PC-3 (cell line): ENCODE data around the gene NPSR1. TPM values are rescaled to one million over a fixed set of nuclear protein-coding genes. Genes with fewer than 3 reads are reported as not detected.

Source experiments
- ATAC-seq: fragments of 200-7000 bp; cut with Tn5 transposase; 2 replicates; pipeline ENCODE4 v1.9.1; 2020; ENCODE audit warnings: mild to moderate bottlenecking, moderate library complexity
- BruUV-seq: library from RNA; stranded (reverse); fragments of 400-500 nt; replicated peaks from 2 replicates; lab custom pipeline; 2021; lab: Mats Ljungman, UMichigan
- CTCF ChIA-PET: fragments of 300-600 bp; sonication (Branson Sonifier 250); formaldehyde crosslinking; loops from one replicate; lab custom pipeline; 2022; ENCODE audit warnings: antibody characterized with exemption; lab: Charles Lee
- POLR2A ChIA-PET: fragments of 300-600 bp; sonication (Branson Sonifier 250); formaldehyde crosslinking; loops from one replicate; lab custom pipeline; 2022; ENCODE audit warnings: antibody characterized with exemption; ENCODE audit not compliant: unreplicated experiment; lab: Charles Lee
- DNase-seq: peaks from one replicate; pipeline ENCODE4 v3.0.0-alpha.2; 2015
- H2AFZ ChIP-seq: fragments of 300-600 bp; sonication (generic); 2 replicates; pipeline ENCODE4 v1.6.0; 2016; ENCODE audit warnings: antibody characterized with exemption, low read length
- H3F3A ChIP-seq: fragments of 300-600 bp; sonication (generic); one replicate; pipeline ENCODE4 v1.6.0; 2017; ENCODE audit warnings: antibody characterized with exemption, low read length, control low read depth, mild to moderate bottlenecking; ENCODE audit not compliant: unreplicated experiment
- H3K27ac ChIP-seq: fragments of 300-600 bp; sonication (generic); 2 replicates; pipeline ENCODE4 v1.5.1; 2016; ENCODE audit warnings: mild to moderate bottlenecking, low read length
- H3K27me3 ChIP-seq: fragments of 300-600 bp; sonication (generic); 2 replicates; pipeline ENCODE4 v1.6.1; 2016; ENCODE audit warnings: low read length, mixed read lengths
- H3K36me3 ChIP-seq: fragments of 300-600 bp; sonication (generic); 2 replicates; pipeline ENCODE4 v1.6.1; 2016; ENCODE audit warnings: low read depth, mixed run types, low read length, mixed read lengths
- H3K4me1 ChIP-seq: fragments of 300-600 bp; sonication (generic); 2 replicates; pipeline ENCODE4 v1.5.1; 2016; ENCODE audit warnings: low read length; ENCODE audit not compliant: insufficient read depth
- H3K4me2 ChIP-seq: fragments of 300-600 bp; sonication (generic); 2 replicates; pipeline ENCODE4 v1.6.0; 2016; ENCODE audit warnings: low read length
- H3K4me3 ChIP-seq: fragments of 300-600 bp; sonication (generic); 2 replicates; pipeline ENCODE4 v1.5.1; 2016; ENCODE audit warnings: mild to moderate bottlenecking, low read length, mixed read lengths
- H3K79me2 ChIP-seq: fragments of 300-600 bp; sonication (generic); 2 replicates; pipeline ENCODE4 v1.6.1; 2017; ENCODE audit warnings: low read length, mixed read lengths
- H3K9ac ChIP-seq: fragments of 300-600 bp; sonication (generic); 2 replicates; pipeline ENCODE4 v1.6.0; 2016; ENCODE audit warnings: mild to moderate bottlenecking, low read length
- H3K9me2 ChIP-seq: fragments of 300-600 bp; sonication (generic); replicated peaks from 2 replicates; pipeline ENCODE4 v1.6.1; 2016; ENCODE audit warnings: mixed run types, low read length, mixed read lengths
- H3K9me3 ChIP-seq: fragments of 300-600 bp; sonication (generic); 2 replicates; pipeline ENCODE4 v1.6.1; 2016; ENCODE audit warnings: low read length, mixed read lengths
- H4K20me1 ChIP-seq: fragments of 300-600 bp; sonication (generic); 2 replicates; pipeline ENCODE4 v1.6.1; 2016; ENCODE audit warnings: low read length, mixed read lengths
- EZH2 ChIP-seq: fragments of 300-600 bp; sonication (generic); IDR thresholded peaks from one replicate; pipeline ENCODE4 v1.6.1; 2017; ENCODE audit warnings: antibody characterized with exemption, mild to moderate bottlenecking, low read length; ENCODE audit not compliant: unreplicated experiment
- EZH2phosphoT487 ChIP-seq: fragments of 300-600 bp; sonication (generic); IDR thresholded peaks from 2 replicates; pipeline ENCODE4 v1.6.1; 2018; ENCODE audit warnings: mild to moderate bottlenecking, antibody characterized with exemption, low read length, borderline replicate concordance
- intact Hi-C: fragments of 100-400 bp; cut with micrococcal nuclease; formaldehyde crosslinking; loops from 2 replicates; pipeline ENCODE4 v1.9.0; 2023
- total RNA-seq: library from RNA; depleted of rRNA; stranded (reverse); fragments of >200 nt; gene quantifications from 2 replicates; pipeline ENCODE4 v1.2.3, GENCODE V29; 2014
- TF ChIP-seq, protein P1 (sequence below): fragments of 300-600 bp; sonication (generic); conservative IDR thresholded peaks from 2 replicates; pipeline ENCODE4 v1.5.1; 2017; ENCODE audit warnings: antibody characterized with exemption, low read depth, mild to moderate bottlenecking, low read length

NPSR1 gene
- total RNA-seq, 1 experiment from 2014 or later = not detected

DNA sequence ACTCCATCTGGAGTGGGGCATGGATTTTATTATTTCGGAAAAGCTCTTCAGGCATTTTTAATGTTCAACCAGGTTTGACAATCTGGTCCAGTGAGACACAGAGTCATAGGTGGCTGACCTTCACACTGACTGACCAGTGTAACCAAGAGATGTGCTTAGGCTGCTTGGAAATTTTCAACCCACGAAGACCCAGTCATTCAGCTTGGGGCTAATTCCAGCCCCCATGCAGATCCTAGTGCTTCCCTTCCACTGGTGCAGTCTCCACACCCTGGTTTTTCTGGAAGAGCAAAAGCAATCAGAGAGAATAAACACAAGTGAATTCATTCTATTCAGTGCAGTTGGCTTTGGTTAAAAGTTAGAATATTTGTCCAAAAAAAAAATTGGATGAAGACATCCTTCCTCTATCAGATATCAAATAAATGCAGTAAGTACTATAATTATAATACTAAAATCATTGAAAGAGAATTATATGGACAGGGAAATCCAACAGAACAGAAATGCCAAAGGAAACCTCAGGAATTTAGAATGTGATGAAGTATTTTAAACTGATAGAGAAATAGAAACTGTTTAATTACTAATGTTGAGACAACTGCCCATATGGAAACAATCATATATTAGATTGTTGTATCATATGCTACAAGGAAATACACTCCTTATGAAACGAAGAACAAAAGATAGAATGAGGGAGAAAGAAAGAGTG is 178.0 kb downstream of the NPSR1 start:
- Histone ChIP-seq H3K4me1 (peaks cover 20% of the 10 kb centered on the region), H3K4me3 (no peak overlapping the region), H3K9me2 (no peaks in the 10 kb centered on the region), H3K27ac (no peak overlapping the region), H3K79me2 (no peaks in the 10 kb centered on the region), H2AFZ (no peak overlapping the region), H4K20me1 (no peaks in the 10 kb centered on the region), H3K9ac (no peak overlapping the region), H3K4me2 (no peak overlapping the region), H3K36me3 (no peaks in the 10 kb centered on the region), H3F3A (no peaks in the 10 kb centered on the region), H3K9me3 (no peaks in the 10 kb centered on the region), H3K27me3 (no peaks in the 10 kb centered on the region)
- ChIA-PET CTCF (no interaction called here), POLR2A (no interaction called here)
- intact Hi-C loops = no loop called here
- ATAC-seq = no peak
- no TSS peak for BruUV-seq
- DNase-seq = no peak
- no peak for TF ChIP-seq EZH2phosphoT487
- TF ChIP-seq, protein P1, sequence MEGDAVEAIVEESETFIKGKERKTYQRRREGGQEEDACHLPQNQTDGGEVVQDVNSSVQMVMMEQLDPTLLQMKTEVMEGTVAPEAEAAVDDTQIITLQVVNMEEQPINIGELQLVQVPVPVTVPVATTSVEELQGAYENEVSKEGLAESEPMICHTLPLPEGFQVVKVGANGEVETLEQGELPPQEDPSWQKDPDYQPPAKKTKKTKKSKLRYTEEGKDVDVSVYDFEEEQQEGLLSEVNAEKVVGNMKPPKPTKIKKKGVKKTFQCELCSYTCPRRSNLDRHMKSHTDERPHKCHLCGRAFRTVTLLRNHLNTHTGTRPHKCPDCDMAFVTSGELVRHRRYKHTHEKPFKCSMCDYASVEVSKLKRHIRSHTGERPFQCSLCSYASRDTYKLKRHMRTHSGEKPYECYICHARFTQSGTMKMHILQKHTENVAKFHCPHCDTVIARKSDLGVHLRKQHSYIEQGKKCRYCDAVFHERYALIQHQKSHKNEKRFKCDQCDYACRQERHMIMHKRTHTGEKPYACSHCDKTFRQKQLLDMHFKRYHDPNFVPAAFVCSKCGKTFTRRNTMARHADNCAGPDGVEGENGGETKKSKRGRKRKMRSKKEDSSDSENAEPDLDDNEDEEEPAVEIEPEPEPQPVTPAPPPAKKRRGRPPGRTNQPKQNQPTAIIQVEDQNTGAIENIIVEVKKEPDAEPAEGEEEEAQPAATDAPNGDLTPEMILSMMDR = no peak
- no peak for TF ChIP-seq EZH2

DNA sequence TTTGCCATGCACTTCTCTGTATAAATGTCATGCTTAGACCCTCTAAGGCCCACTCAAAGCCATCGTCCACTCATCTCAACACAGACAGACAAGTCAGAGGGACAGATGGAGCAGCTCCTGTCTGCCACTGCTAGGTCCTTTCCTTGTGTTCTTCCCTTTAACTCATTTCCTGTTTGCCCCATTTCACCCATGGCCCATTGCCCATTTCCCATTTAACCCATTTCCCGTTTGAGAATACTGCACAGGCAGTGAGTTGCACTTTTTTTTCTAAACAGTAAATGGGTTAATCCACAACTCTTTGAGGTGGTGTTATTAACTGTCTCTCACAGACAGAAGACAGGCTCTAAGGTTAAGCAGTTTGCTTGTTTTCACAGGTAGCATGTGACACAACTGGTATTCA is 179.3 kb downstream of the NPSR1 start:
- H3K4me3 ChIP-seq = peak overlapping the region; percentile 2; the same call in 1 of the 2 replicates
- CTCF ChIA-PET = no interaction called here
- no peaks in the 10 kb centered on the region for H3K27me3 ChIP-seq
- peak overlapping the region; percentile 70 for H3K4me2 ChIP-seq
- POLR2A ChIA-PET = no interaction called here
- no peak overlapping the region for H3K9ac ChIP-seq
- H3K9me2 ChIP-seq = no peaks in the 10 kb centered on the region
- peaks cover 20% of the 10 kb centered on the region for H3K4me1 ChIP-seq
- TF ChIP-seq, protein P1 = no peak
- TF ChIP-seq EZH2 (no peak), EZH2phosphoT487 (no peak)
- no peaks in the 10 kb centered on the region for H3K36me3 ChIP-seq
- no peak for ATAC-seq
- H3K79me2 ChIP-seq = no peaks in the 10 kb centered on the region
- H3K9me3 ChIP-seq = no peaks in the 10 kb centered on the region
- no peaks in the 10 kb centered on the region for H3F3A ChIP-seq
- H2AFZ ChIP-seq = peak overlapping the region; percentile 59
- peak overlapping the region; percentile 27 for H3K27ac ChIP-seq
- peak; percentile 45 for DNase-seq
- no peaks in the 10 kb centered on the region for H4K20me1 ChIP-seq
- no TSS peak for BruUV-seq
- intact Hi-C loops = no loop called here

DNA sequence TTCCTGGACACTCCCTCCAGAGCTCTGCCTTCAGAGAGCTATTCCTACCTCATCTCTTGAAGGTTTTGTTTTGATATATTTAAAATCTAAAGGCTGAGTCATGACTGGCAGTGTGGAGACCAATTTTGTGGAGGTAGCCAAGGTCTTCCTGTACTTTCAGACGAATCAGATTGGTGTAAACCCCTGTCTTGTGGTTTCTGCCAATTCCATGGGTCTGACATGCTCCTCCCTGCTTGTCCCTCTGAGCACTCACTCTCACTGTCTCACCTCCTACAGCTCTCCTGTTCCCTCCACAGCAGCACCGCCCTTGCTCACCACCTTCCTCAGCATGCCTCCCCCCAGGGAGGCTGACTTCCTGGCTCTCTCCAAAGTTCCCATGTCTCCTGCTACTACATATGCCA is 179.8 kb downstream of the NPSR1 start:
- Histone ChIP-seq H3K4me3 (peak overlapping the region; percentile 2; the same call in 1 of the 2 replicates), H3K36me3 (no peaks in the 10 kb centered on the region), H4K20me1 (no peaks in the 10 kb centered on the region), H3F3A (no peaks in the 10 kb centered on the region), H3K27ac (peak overlapping the region; percentile 27; the same call in 1 of the 2 replicates), H3K9me2 (no peaks in the 10 kb centered on the region), H3K27me3 (no peaks in the 10 kb centered on the region), H3K9me3 (no peaks in the 10 kb centered on the region), H3K4me2 (peak overlapping the region; percentile 70), H2AFZ (peak overlapping the region; percentile 59), H3K9ac (no peak overlapping the region), H3K4me1 (peaks cover 20% of the 10 kb centered on the region), H3K79me2 (no peaks in the 10 kb centered on the region)
- ChIA-PET POLR2A (no interaction called here), CTCF (no interaction called here)
- ATAC-seq (no peak), DNase-seq (peak; percentile 56)
- TF ChIP-seq EZH2 (no peak), EZH2phosphoT487 (no peak)
- TF ChIP-seq, protein P1 = no peak
- BruUV-seq = no TSS peak
- intact Hi-C loops = no loop called here
